IMR-90 (cell line): ENCODE measurements around the gene WDR5. TPM values are rescaled to one million over a fixed set of nuclear protein-coding genes. Genes with fewer than 3 reads are reported as not detected.

Experiments
- ATAC-seq: fragments of 200-7000 bp; cut with Tn5 transposase; 2 replicates; pipeline ENCODE4 v1.9.1; 2020; ENCODE audit warnings: low read depth, mild to moderate bottlenecking, moderate library complexity
- BruUV-seq: library from RNA; stranded (reverse); fragments of 400-500 nt; replicated peaks from 2 replicates; lab custom pipeline; 2021; lab: Mats Ljungman, UMichigan
- CTCF ChIA-PET: fragments of 300-600 bp; formaldehyde crosslinking; extraction: SDS; loops from one replicate; lab custom pipeline; 2021; ENCODE audit warnings: antibody characterized with exemption; lab: Yijun Ruan, JAX
- POLR2A ChIA-PET: fragments of 300-600 bp; sonication (Branson Sonifier 250); formaldehyde crosslinking; loops from one replicate; lab custom pipeline; 2022; ENCODE audit warnings: antibody characterized with exemption; ENCODE audit not compliant: unreplicated experiment; lab: Charles Lee
- DNase-seq: peaks from one replicate; pipeline ENCODE4 v3.0.0; 2013
- H2AFZ ChIP-seq: replicated peaks from 2 replicates; pipeline ENCODE3; 2013; ENCODE audit warnings: low read length, mild to moderate bottlenecking; ENCODE audit not compliant: poor library complexity
- H2AK5ac ChIP-seq: 2 replicates; pipeline ENCODE4 v1.6.1; 2013; ENCODE audit warnings: low read depth, low read length, inconsistent platforms
- H2AK9ac ChIP-seq: replicated peaks from 2 replicates; pipeline ENCODE3; 2013; ENCODE audit warnings: mild to moderate bottlenecking, low read depth, low read length, moderate library complexity; ENCODE audit not compliant: poor library complexity
- H2BK120ac ChIP-seq: 2 replicates; pipeline ENCODE4 v1.6.1; 2013; ENCODE audit warnings: low read depth, low read length, inconsistent platforms
- H2BK15ac ChIP-seq: 3 replicates; pipeline ENCODE4 v1.6.1; 2013; ENCODE audit warnings: low read depth, low read length, inconsistent platforms
- H2BK20ac ChIP-seq: 2 replicates; pipeline ENCODE4 v1.6.1; 2013; ENCODE audit warnings: low read depth, mild to moderate bottlenecking, inconsistent platforms, low read length, moderate library complexity
- H2BK5ac ChIP-seq: 2 replicates; pipeline ENCODE4 v1.6.1; 2013; ENCODE audit warnings: mild to moderate bottlenecking, low read depth, low read length, inconsistent platforms; ENCODE audit not compliant: poor library complexity, severe bottlenecking
- H3K14ac ChIP-seq: replicated peaks from 2 replicates; pipeline ENCODE4 v1.6.1; 2013; ENCODE audit warnings: low read depth, low read length, inconsistent platforms
- H3K18ac ChIP-seq: 2 replicates; pipeline ENCODE4 v1.6.1; 2013; ENCODE audit warnings: low read depth, low read length, control low read depth
- H3K23ac ChIP-seq: 2 replicates; pipeline ENCODE4 v1.6.1; 2013; ENCODE audit warnings: low read depth, low read length, inconsistent platforms
- H3K27ac ChIP-seq: 2 replicates; pipeline ENCODE4 v1.5.1; 2013; ENCODE audit warnings: mild to moderate bottlenecking, control low read depth, low read length; ENCODE audit not compliant: insufficient read depth
- H3K27me3 ChIP-seq: 2 replicates; pipeline ENCODE4 v1.6.1; 2013; ENCODE audit warnings: low read length; ENCODE audit not compliant: control insufficient read depth, insufficient read depth
- H3K36me3 ChIP-seq: 2 replicates; pipeline ENCODE4 v1.6.1; 2013; ENCODE audit warnings: low read length, mixed read lengths; ENCODE audit not compliant: control insufficient read depth, insufficient read depth
- H3K4ac ChIP-seq: 2 replicates; pipeline ENCODE4 v1.6.1; 2013; ENCODE audit warnings: low read depth, low read length, inconsistent platforms
- H3K4me1 ChIP-seq: 2 replicates; pipeline ENCODE4 v1.6.1; 2013; ENCODE audit warnings: low read length, mixed read lengths; ENCODE audit not compliant: control insufficient read depth, insufficient read depth
- H3K4me2 ChIP-seq: 2 replicates; pipeline ENCODE4 v1.6.1; 2013; ENCODE audit warnings: low read depth, mild to moderate bottlenecking, control low read depth, low read length, moderate library complexity
- H3K4me3 ChIP-seq: 2 replicates; pipeline ENCODE4 v1.5.1; 2013; ENCODE audit warnings: low read depth, mild to moderate bottlenecking, control low read depth, low read length, moderate library complexity; ENCODE audit not compliant: insufficient read depth
- H3K56ac ChIP-seq: 2 replicates; pipeline ENCODE4 v1.6.1; 2013; ENCODE audit warnings: low read length, inconsistent platforms; ENCODE audit not compliant: insufficient read depth; ENCODE audit errors: extremely low read depth
- H3K79me1 ChIP-seq, 2 experiments: 2 replicates each; pipeline ENCODE4 v1.6.1; 2013; ENCODE audit warnings: low read length in 2 of 2, inconsistent platforms in 1 of 2, low read depth in 1 of 2
- H3K9ac ChIP-seq: 2 replicates; pipeline ENCODE4 v1.6.1; 2013; ENCODE audit warnings: low read depth, low read length, control low read depth
- H3K9me1 ChIP-seq: 2 replicates; pipeline ENCODE4 v1.6.1; 2013; ENCODE audit warnings: low read length, inconsistent platforms; ENCODE audit not compliant: insufficient read depth
- H3K9me3 ChIP-seq: 2 replicates; pipeline ENCODE4 v1.6.1; 2013; ENCODE audit warnings: low read length; ENCODE audit not compliant: control insufficient read depth, insufficient read depth
- H4K20me1 ChIP-seq: 2 replicates; pipeline ENCODE4 v1.6.1; 2013; ENCODE audit warnings: low read length, inconsistent platforms; ENCODE audit not compliant: insufficient read depth
- H4K5ac ChIP-seq: 2 replicates; pipeline ENCODE4 v1.6.1; 2013; ENCODE audit warnings: mild to moderate bottlenecking, low read depth, low read length, control low read depth
- H4K8ac ChIP-seq, 2 experiments: 2 replicates each; pipeline ENCODE4 v1.6.1; 2013; ENCODE audit warnings: low read depth in 2 of 2, low read length in 2 of 2, control low read depth in 1 of 2, inconsistent platforms in 1 of 2
- H4K91ac ChIP-seq: 2 replicates; pipeline ENCODE4 v1.6.1; 2013; ENCODE audit warnings: low read depth, low read length, inconsistent platforms; ENCODE audit not compliant: insufficient read depth
- CEBPB ChIP-seq: IDR thresholded peaks from 2 replicates; pipeline ENCODE4 v1.6.1; 2012; ENCODE audit warnings: low read depth, low read length, improper control_type of control experiment
- CHD1 ChIP-seq: IDR thresholded peaks from 2 replicates; pipeline ENCODE4 v1.6.1; 2012; ENCODE audit warnings: low read depth, low read length, improper control_type of control experiment
- ELK1 ChIP-seq: fragments of 150-350 bp; IDR thresholded peaks from 2 replicates; pipeline ENCODE4 v1.6.1; 2016; ENCODE audit warnings: low read depth, mild to moderate bottlenecking, low read length, moderate library complexity, borderline replicate concordance
- MAFK ChIP-seq: IDR thresholded peaks from 2 replicates; pipeline ENCODE4 v1.6.1; 2012; ENCODE audit warnings: low read depth, low read length, improper control_type of control experiment
- MAZ ChIP-seq: IDR thresholded peaks from 2 replicates; pipeline ENCODE4 v1.6.1; 2012; ENCODE audit warnings: low read depth, mild to moderate bottlenecking, low read length, improper control_type of control experiment, moderate library complexity, borderline replicate concordance
- NFE2L2 ChIP-seq: fragments of 150-350 bp; IDR thresholded peaks from 2 replicates; pipeline ENCODE4 v1.6.1; 2016; ENCODE audit warnings: low read depth, mild to moderate bottlenecking, low read length
- RFX5 ChIP-seq: IDR thresholded peaks from 2 replicates; pipeline ENCODE4 v1.8.0; 2012; ENCODE audit warnings: low read depth, mild to moderate bottlenecking, low read length, moderate library complexity
- WGBS, 2 experiments: methylation state at CpG; one replicate each; pipeline versions ENCODE4 v1.1.5 to v1.1.7; 2013; ENCODE audit warnings: missing lambda C conversion rate in 2 of 2; ENCODE audit not compliant: insufficient read length in 1 of 2; ENCODE audit errors: extremely low coverage in 2 of 2; 5-methylcytosine and 5-hydroxymethylcytosine counted together
- dilution Hi-C: fragments of 300-500 bp; cut with HindIII; formaldehyde crosslinking; loops from one replicate; pipeline ENCODE4 v1.14.3; 2018; ENCODE audit warnings: low sequenced_read_pairs; ENCODE audit not compliant: unreplicated experiment
- in situ Hi-C: fragments of 300-500 bp; cut with MboI; formaldehyde crosslinking; loops from 3 replicates; pipeline ENCODE4 v1.14.3; 2019; ENCODE audit warnings: low sequenced_read_pairs, inconsistent platforms, mixed read lengths
- intact Hi-C: fragments of 100-400 bp; cut with micrococcal nuclease; formaldehyde crosslinking; loops from 2 replicates; pipeline ENCODE4 v1.10.0; 2022
- polyA plus RNA-seq, 3 experiments: library from polyadenylated mRNA; depleted of rRNA; stranded (reverse); fragments of >200 nt; gene quantifications; 2 replicates each; pipeline ENCODE4 v1.2.3, GENCODE V29; 2012; ENCODE audit warnings: low replicate concordance in 1 of 3
- total RNA-seq: library from RNA; depleted of rRNA; stranded (reverse); fragments of >200 nt; gene quantifications from 2 replicates; pipeline ENCODE4 v1.2.3, GENCODE V29; 2012
- TF ChIP-seq, protein P1 (sequence below): fragments of 150-350 bp; IDR thresholded peaks from 2 replicates; pipeline ENCODE4 v1.6.1; 2017; ENCODE audit warnings: mild to moderate bottlenecking, antibody characterized with exemption, low read length, low read depth

WDR5 gene
- total and polyA plus RNA-seq, 2 of the 4 experiments (the other 2 are of a cell fraction), result 18.3 to 26.6 TPM

DNA sequence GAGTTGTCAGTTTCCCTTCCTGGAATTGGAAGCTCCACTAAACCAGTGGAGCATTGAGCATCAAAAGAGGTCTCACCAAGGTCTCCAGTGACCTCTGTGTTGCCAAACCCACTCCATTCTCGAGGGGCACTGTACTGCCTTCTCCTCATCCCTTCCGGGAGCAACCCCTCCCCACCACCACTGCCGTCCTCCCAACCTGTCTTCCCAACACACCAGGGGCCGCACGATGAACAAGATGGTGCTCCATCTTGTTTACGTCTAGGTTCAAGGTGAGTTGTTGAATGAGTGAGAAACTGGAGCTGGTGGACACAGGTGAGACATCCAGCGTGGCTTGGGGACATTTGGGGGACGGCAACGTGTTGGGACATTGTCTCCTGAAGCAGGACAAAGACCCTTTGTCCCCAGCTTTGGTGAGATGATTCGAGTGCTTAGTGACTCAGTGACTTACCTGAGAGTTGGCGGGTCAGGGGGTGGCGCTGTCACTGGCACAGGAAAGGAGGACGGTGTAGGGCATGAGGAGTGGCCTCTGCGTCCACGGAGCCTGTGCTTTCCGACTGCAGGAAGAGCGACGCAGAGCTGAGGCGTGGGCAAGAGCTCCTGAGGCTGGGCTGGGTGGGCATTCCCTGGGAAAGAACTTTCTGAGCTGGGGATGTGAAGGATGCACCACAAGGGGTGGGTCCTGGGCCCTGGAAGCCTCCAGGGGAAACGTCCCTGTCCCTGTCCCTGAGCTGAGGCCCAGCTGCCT is 73.3 kb downstream of the WDR5 start:
- Histone ChIP-seq H3K36me3 (no peaks in the 10 kb centered on the region), H3K9ac (no peak overlapping the region), H2BK15ac (peak overlapping the region; percentile 43; the same call in 1 of the 3 replicates), H2AK5ac (no peak overlapping the region), H3K27me3 (peaks cover 4% of the 10 kb centered on the region), H3K4me1 (peaks cover 12% of the 10 kb centered on the region), H3K23ac (no peak overlapping the region), H3K4me2 (no peak overlapping the region), H3K9me1 (0 out of 2 replicates have a peak, but pooled peaks cover 4% of the 10 kb centered on the region), H3K56ac (no peak overlapping the region), H3K27ac (no peak overlapping the region), H2AK9ac (no peak overlapping the region), H3K4ac (no peak overlapping the region), H3K18ac (no peak overlapping the region), H4K8ac (no peak overlapping the region), H4K91ac (no peak overlapping the region), H4K20me1 (no peaks in the 10 kb centered on the region), H3K14ac (no peak overlapping the region), H3K9me3 (peaks cover 3% of the 10 kb centered on the region), H4K5ac (no peak overlapping the region), H2BK120ac (no peak overlapping the region), H2AFZ (no peak overlapping the region), H2BK20ac (no peak overlapping the region), H2BK5ac (no peak overlapping the region), H3K79me1 (no peaks in the 10 kb centered on the region), H3K4me3 (no peak overlapping the region)
- ATAC-seq (no peak), DNase-seq (no peak)
- intact Hi-C loops, result no loop called here
- dilution Hi-C loops, result no loop called here
- BruUV-seq, result no TSS peak
- ChIA-PET CTCF (no interaction called here), POLR2A (no interaction called here)
- 88% methylated on average over 10 of the region's 20 CpGs; no CpG with 5 or more reads in 1 of the 2 experiments for WGBS, 2 experiments
- in situ Hi-C loops, result no loop called here
- TF ChIP-seq RFX5, result no peak
- no peak for TF ChIP-seq CHD1
- TF ChIP-seq, protein P1, sequence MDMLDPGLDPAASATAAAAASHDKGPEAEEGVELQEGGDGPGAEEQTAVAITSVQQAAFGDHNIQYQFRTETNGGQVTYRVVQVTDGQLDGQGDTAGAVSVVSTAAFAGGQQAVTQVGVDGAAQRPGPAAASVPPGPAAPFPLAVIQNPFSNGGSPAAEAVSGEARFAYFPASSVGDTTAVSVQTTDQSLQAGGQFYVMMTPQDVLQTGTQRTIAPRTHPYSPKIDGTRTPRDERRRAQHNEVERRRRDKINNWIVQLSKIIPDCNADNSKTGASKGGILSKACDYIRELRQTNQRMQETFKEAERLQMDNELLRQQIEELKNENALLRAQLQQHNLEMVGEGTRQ, result no peak
- TF ChIP-seq ELK1, result no peak
- TF ChIP-seq NFE2L2, result no peak
- TF ChIP-seq MAZ, result no peak
- no peak for TF ChIP-seq MAFK
- TF ChIP-seq CEBPB, result no peak
